Neutrophil (primary cell): ENCODE data around the gene SMG1.
"Not testable (repeated sequence)": the region's sequence is repeated elsewhere in the genome, so short reads cannot be mapped to it uniquely, and the experiment has no call there.

Experiments used
- H3K27ac ChIP-seq: fragments of 200-600 bp; sonication (generic); 2 replicates; pipeline ENCODE4 v1.5.1; 2016; ENCODE audit warnings: mild to moderate bottlenecking, moderate library complexity
- H3K27me3 ChIP-seq: fragments of 200-600 bp; sonication (generic); 2 replicates; pipeline ENCODE4 v1.6.0; 2016; ENCODE audit warnings: mild to moderate bottlenecking
- H3K36me3 ChIP-seq: fragments of 200-600 bp; sonication (generic); 2 replicates; pipeline ENCODE4 v1.5.1; 2017
- H3K4me1 ChIP-seq, 2 experiments: fragments of 200-600 bp in 1 of 2; sonication (generic) in 1 of 2; 1 replicate in 1 of 2; 2 replicates in 1 of 2; pipeline versions ENCODE4 v1.5.1 to v1.6.1; 2013 to 2016; ENCODE audit warnings: low read depth in 1 of 2, low read length in 1 of 2, mild to moderate bottlenecking in 1 of 2, moderate library complexity in 1 of 2; ENCODE audit not compliant: control insufficient read depth in 1 of 2, insufficient read depth in 1 of 2
- H3K4me3 ChIP-seq, 2 experiments: fragments of 200-600 bp in 1 of 2; sonication (generic) in 1 of 2; 1 replicate in 1 of 2; 2 replicates in 1 of 2; pipeline ENCODE4 v1.5.1; 2013 to 2016; ENCODE audit warnings: low read depth in 1 of 2, low read length in 1 of 2, mild to moderate bottlenecking in 1 of 2, moderate library complexity in 1 of 2
- H3K9me3 ChIP-seq: fragments of 200-600 bp; sonication (generic); 2 replicates; pipeline ENCODE4 v1.5.1; 2016
- TF ChIP-seq, protein P1 (sequence below): fragments of 200-600 bp; sonication (generic); IDR thresholded peaks from 2 replicates; pipeline ENCODE4 v1.5.1; 2016; ENCODE audit warnings: antibody characterized with exemption

Gene SMG1

DNA sequence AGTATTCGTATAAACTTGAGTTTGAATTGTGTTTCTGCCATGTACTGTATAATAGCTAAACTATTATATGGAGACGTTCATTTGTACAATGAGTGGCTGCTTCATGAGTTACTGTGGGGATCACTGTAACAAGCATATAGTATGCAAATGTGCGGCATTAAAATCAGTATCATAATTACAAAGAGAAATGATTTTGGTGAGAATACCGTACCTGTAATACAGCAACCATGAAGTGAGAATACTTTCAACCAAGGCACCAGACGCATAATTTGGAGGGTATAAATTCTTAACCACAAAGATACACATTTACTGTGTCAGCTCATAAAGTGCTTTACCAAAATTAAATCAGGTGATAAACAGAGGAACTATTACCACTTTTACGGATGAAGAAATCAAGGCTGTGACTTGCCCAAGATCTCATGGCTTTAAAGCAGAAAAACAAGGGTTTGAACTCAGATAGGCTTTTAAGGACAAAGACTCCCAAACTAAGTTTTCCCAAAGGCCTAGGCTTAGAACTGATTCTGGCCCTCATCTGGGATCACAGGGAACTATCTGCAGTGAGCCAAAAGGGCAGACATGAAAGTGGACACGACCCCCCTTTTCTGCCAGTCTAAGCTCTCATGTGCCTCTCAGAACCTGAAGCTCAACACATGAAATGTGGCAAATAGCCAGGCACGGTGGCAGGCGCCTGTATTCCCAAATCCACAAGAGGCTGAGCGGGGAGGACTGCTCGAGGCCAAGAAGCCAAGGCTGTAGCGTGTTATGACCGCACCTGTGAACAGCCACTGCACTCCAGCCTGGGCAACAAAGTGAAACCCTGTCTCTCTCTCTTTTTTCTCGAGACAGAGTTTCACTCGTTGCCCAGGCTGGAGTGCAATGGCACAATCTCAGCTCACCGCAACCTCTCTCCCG lies 142.5 kb downstream of the SMG1 start:
- H3K27me3 ChIP-seq = no peaks in the 10 kb centered on the region
- H3K9me3 ChIP-seq = no peaks in the 10 kb centered on the region
- peaks cover 63% of the 10 kb centered on the region for H3K36me3 ChIP-seq
- no peak overlapping the region for H3K4me3 ChIP-seq
- H3K27ac ChIP-seq = peak overlapping the region; percentile 62
- H3K4me1 ChIP-seq = peaks cover 32 to 48% of the 10 kb centered on the region in 2 experiments
- TF ChIP-seq, protein P1, sequence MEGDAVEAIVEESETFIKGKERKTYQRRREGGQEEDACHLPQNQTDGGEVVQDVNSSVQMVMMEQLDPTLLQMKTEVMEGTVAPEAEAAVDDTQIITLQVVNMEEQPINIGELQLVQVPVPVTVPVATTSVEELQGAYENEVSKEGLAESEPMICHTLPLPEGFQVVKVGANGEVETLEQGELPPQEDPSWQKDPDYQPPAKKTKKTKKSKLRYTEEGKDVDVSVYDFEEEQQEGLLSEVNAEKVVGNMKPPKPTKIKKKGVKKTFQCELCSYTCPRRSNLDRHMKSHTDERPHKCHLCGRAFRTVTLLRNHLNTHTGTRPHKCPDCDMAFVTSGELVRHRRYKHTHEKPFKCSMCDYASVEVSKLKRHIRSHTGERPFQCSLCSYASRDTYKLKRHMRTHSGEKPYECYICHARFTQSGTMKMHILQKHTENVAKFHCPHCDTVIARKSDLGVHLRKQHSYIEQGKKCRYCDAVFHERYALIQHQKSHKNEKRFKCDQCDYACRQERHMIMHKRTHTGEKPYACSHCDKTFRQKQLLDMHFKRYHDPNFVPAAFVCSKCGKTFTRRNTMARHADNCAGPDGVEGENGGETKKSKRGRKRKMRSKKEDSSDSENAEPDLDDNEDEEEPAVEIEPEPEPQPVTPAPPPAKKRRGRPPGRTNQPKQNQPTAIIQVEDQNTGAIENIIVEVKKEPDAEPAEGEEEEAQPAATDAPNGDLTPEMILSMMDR = no peak

- Histone ChIP-seq H3K4me1 (peaks cover 24 to 40% of the 10 kb centered on the region in 2 experiments), H3K4me3 (no peak overlapping the region), H3K27me3 (no peaks in the 10 kb centered on the region), H3K27ac (peak overlapping the region; percentile 62), H3K9me3 (no peaks in the 10 kb centered on the region), H3K36me3 (peaks cover 56% of the 10 kb centered on the region)
- TF ChIP-seq, protein P1 = no peak
These were observed 143.3 kb downstream of the SMG1 start for GRCh38 chr16:18782697-18783429.

DNA sequence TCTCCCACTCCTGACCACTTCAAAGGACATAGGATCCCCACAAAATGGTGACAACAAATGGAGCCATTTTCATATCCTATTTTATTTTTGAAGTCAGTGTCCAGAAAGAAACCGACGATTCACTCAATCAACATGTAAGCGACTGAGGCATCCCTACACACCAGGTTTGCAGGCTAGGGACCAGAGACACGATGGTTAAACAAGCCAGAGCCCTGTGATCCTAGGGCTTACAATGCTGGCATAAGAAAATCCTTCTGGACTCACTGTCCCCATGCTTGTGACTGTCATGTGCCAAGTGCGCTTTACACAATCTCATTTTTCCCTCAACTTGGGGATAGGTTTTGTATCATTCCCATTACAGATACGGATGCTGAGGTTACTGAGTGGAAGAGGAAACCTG lies 145.0 kb downstream of the SMG1 start:
- H3K27ac ChIP-seq, H3K4me3 ChIP-seq, H3K9me3 ChIP-seq, H3K27me3 ChIP-seq: not testable (repeated sequence)
- Histone ChIP-seq H3K36me3 (peaks cover 40% of the 10 kb centered on the region), H3K4me1 (peaks cover 11 to 27% of the 10 kb centered on the region in 2 experiments)

- H3K9me3 ChIP-seq, H3K4me3 ChIP-seq, H3K27me3 ChIP-seq, H3K27ac ChIP-seq: not testable (repeated sequence)
- Histone ChIP-seq H3K36me3 (peaks cover 33% of the 10 kb centered on the region), H3K4me1 (peaks cover 17 to 32% of the 10 kb centered on the region in 2 experiments)
These were observed 145.7 kb downstream of the SMG1 start for GRCh38 chr16:18780460-18781026.

DNA sequence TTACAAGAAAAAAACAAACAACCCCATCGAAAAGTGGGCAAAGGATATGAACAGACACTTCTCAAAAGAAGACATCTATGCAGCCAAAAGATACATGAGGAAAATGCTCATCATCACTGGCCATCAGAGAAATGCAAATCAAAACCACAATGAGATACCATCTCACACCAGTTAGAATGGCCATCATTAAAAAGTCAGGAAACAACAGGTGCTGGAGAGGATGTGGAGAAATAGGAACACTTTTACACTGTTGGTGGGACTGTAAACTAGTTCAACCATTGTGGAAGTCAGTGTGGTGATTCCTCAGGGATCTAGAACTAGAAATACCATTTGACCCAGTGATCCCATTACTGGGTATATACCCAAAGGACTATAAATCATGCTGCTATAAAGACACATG lies 148.5 kb downstream of the SMG1 start:
- H3K27ac ChIP-seq, H3K9me3 ChIP-seq, H3K4me3 ChIP-seq, H3K27me3 ChIP-seq, H3K36me3 ChIP-seq: not testable (repeated sequence)
- H3K4me1 ChIP-seq = peaks cover 31 to 36% of the 10 kb centered on the region in 2 experiments

DNA sequence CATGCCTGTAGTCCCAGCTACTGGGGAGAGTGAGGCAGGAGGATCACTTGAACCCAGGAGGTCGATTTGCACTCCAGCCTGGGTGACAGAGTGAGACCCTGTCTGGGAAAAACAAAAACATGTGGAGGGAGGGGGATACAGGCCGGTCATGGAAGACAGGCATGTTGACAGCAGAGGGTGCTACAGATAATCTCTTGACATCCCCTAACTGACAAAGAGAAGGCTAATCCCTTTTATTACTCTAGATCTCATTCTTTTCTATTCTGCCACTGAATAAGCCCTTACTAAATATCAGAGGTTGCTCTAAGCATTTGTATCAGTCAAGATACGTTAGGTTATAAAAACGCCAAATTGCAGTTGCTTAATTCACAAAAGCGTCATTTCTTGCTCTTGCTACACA lies 149.9 kb downstream of the SMG1 start:
- H3K27me3 ChIP-seq, H3K9me3 ChIP-seq, H3K4me3 ChIP-seq, H3K36me3 ChIP-seq: not testable (repeated sequence)
- Histone ChIP-seq H3K4me1 (peaks cover 36 to 38% of the 10 kb centered on the region in 2 experiments), H3K27ac (peak overlapping the region; percentile 64)

- H3K36me3 ChIP-seq, H3K9me3 ChIP-seq, H3K27me3 ChIP-seq: not testable (repeated sequence)
- H3K27ac ChIP-seq = peak overlapping the region; percentile 78
- peaks cover 36 to 38% of the 10 kb centered on the region in 2 experiments for H3K4me1 ChIP-seq
- H3K4me3 ChIP-seq = peak overlapping the region in 1 of 2 experiments; percentile 4
These were observed 151.6 kb downstream of the SMG1 start for GRCh38 chr16:18774651-18775050.

GRCh38 chr16:18772171-18772570 lies 154.0 kb downstream of the SMG1 start:
- Histone ChIP-seq H3K4me1 (peaks cover 29 to 38% of the 10 kb centered on the region in 2 experiments), H3K27ac (peak overlapping the region; percentile 20)
- H3K27me3 ChIP-seq, H3K9me3 ChIP-seq, H3K4me3 ChIP-seq, H3K36me3 ChIP-seq: not testable (repeated sequence)

GRCh38 chr16:18770336-18770962 lies 155.8 kb downstream of the SMG1 start:
- H3K9me3 ChIP-seq, H3K27ac ChIP-seq, H3K36me3 ChIP-seq, H3K27me3 ChIP-seq, H3K4me3 ChIP-seq: not testable (repeated sequence)
- peaks cover 19 to 27% of the 10 kb centered on the region in 2 experiments for H3K4me1 ChIP-seq

GRCh38 chr16:18767217-18767616 lies 159.0 kb downstream of the SMG1 start:
- not testable (repeated sequence) for H3K27ac ChIP-seq, H3K4me1 ChIP-seq, H3K9me3 ChIP-seq, H3K4me3 ChIP-seq, H3K27me3 ChIP-seq, H3K36me3 ChIP-seq

DNA sequence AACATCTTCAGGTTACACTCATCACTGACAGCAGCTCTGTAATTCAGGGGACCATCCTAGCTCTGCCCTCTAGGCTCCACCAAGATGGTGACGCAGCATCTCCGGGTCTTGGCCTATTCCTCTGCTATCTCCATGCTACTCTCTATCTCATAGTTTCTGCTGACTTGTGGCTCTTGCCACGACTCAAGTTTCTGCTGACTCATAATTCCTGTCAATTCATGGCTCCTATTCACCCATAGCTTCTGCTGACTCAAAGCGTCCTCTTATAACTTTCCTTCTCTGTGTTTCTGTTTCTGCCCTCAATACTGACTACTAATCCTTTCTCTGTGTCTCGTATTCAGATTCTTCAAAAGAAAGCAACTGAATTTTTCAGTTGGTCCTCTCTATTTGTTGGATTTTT lies 163.5 kb downstream of the SMG1 start:
- H3K9me3 ChIP-seq, H3K27ac ChIP-seq, H3K27me3 ChIP-seq, H3K4me1 ChIP-seq, H3K4me3 ChIP-seq, H3K36me3 ChIP-seq: not testable (repeated sequence)
